Measurements from ENCODE around the gene SCUBE2. TPM values are rescaled to one million over a fixed set of nuclear protein-coding genes. Genes with fewer than 3 reads are reported as not detected.

Gene SCUBE2
- total RNA-seq, 1 donor from 2014 or later: 36.3 TPM

- Histone ChIP-seq H3K9me3 (no peaks in the 10 kb centered on the region), H3K27me3 (no peaks in the 10 kb centered on the region), H3K36me3 (no peaks in the 10 kb centered on the region), H3K4me1 (no peaks in the 10 kb centered on the region), H3K4me3 (no peak overlapping the region), H3K27ac (no peak overlapping the region)
- intact Hi-C loops (cut with DNase I): no loop called here
- DNase-seq (ENCODE audit: extremely low spot score in 2 of 2): no peak
- no peak for TF ChIP-seq POLR2A (IDR thresholded peaks at IDR 0.05)
- no peak for TF ChIP-seq POLR2AphosphoS5 (IDR thresholded peaks at IDR 0.05; ENCODE audit: insufficient read depth in 1 of 2, low read depth in 1 of 2)
- TF ChIP-seq CTCF (IDR thresholded peaks at IDR 0.05): no peak
Observed at GRCh38 chr11:9022961-9023680, 68.3 kb downstream of the SCUBE2 start.

GRCh38 chr11:9020916-9021315 is 70.5 kb downstream of the SCUBE2 start:
- DNase-seq (ENCODE audit: extremely low spot score in 2 of 2): no peak
- intact Hi-C loops (cut with DNase I): no loop called here

GRCh38 chr11:9019861-9020260 is 71.5 kb downstream of the SCUBE2 start:
- DNase-seq (ENCODE audit: extremely low spot score in 2 of 2): no peak
- no peak overlapping the region for H3K4me3 ChIP-seq
- peaks cover 5% of the 10 kb centered on the region for H3K4me1 ChIP-seq
- H3K27ac ChIP-seq: no peak overlapping the region
- no peaks in the 10 kb centered on the region for H3K9me3 ChIP-seq
- no peaks in the 10 kb centered on the region for H3K27me3 ChIP-seq
- TF ChIP-seq CTCF (IDR thresholded peaks at IDR 0.05) (no peak), POLR2AphosphoS5 (IDR thresholded peaks at IDR 0.05; ENCODE audit: insufficient read depth in 1 of 2, low read depth in 1 of 2) (no peak), POLR2A (IDR thresholded peaks at IDR 0.05) (no peak)
- intact Hi-C loops (cut with DNase I): no loop called here
- H3K36me3 ChIP-seq: no peaks in the 10 kb centered on the region

More at GRCh38 chr11:9020916-9021315, 70.5 kb downstream of the SCUBE2 start:
- H3K4me1 ChIP-seq: peaks cover 5% of the 10 kb centered on the region
- TF ChIP-seq POLR2A (IDR thresholded peaks at IDR 0.05) (no peak), POLR2AphosphoS5 (IDR thresholded peaks at IDR 0.05; ENCODE audit: insufficient read depth in 1 of 2, low read depth in 1 of 2) (no peak), CTCF (IDR thresholded peaks at IDR 0.05) (no peak)
- no peaks in the 10 kb centered on the region for H3K9me3 ChIP-seq
- H3K36me3 ChIP-seq: no peaks in the 10 kb centered on the region
- no peak overlapping the region for H3K27ac ChIP-seq
- no peaks in the 10 kb centered on the region for H3K27me3 ChIP-seq
- H3K4me3 ChIP-seq: no peak overlapping the region

- peaks cover 5% of the 10 kb centered on the region for H3K4me1 ChIP-seq
- TF ChIP-seq POLR2AphosphoS5 (IDR thresholded peaks at IDR 0.05; ENCODE audit: insufficient read depth in 1 of 2, low read depth in 1 of 2) (no peak), POLR2A (IDR thresholded peaks at IDR 0.05) (no peak)
- H3K4me3 ChIP-seq: no peak overlapping the region
- no peaks in the 10 kb centered on the region for H3K27me3 ChIP-seq
- H3K36me3 ChIP-seq: no peaks in the 10 kb centered on the region
- no peak overlapping the region for H3K27ac ChIP-seq
- DNase-seq (ENCODE audit: extremely low spot score in 2 of 2): no peak
- intact Hi-C loops (cut with DNase I): no loop called here
- H3K9me3 ChIP-seq: no peaks in the 10 kb centered on the region
Observed at GRCh38 chr11:9017773-9018172, 73.6 kb downstream of the SCUBE2 start.

GRCh38 chr11:9016916-9017642 is 74.3 kb downstream of the SCUBE2 start:
- DNase-seq (ENCODE audit: extremely low spot score in 2 of 2): no peak
- H3K4me3 ChIP-seq: no peak overlapping the region

More at GRCh38 chr11:9016916-9017642, 74.3 kb downstream of the SCUBE2 start:
- Histone ChIP-seq H3K4me1 (peaks cover 5% of the 10 kb centered on the region), H3K27ac (no peak overlapping the region), H3K36me3 (no peaks in the 10 kb centered on the region), H3K27me3 (no peaks in the 10 kb centered on the region), H3K9me3 (no peaks in the 10 kb centered on the region)
- TF ChIP-seq CTCF (IDR thresholded peaks at IDR 0.05) (no peak), POLR2A (IDR thresholded peaks at IDR 0.05) (no peak), POLR2AphosphoS5 (IDR thresholded peaks at IDR 0.05; ENCODE audit: insufficient read depth in 1 of 2, low read depth in 1 of 2) (no peak)
- intact Hi-C loops (cut with DNase I): no loop called here

Measured in vagina (tissue), 2 donors.